Effector CD4-positive, alpha-beta T cell (primary cell): ENCODE results near the gene CTNNBL1.

ENCODE experiments used
- DNase-seq: peaks from one replicate; pipeline ENCODE4 v3.0.0-alpha.2; 2020

Gene CTNNBL1

GRCh38 chr20:37905671-37906613, 212.1 kb downstream of the CTNNBL1 start:
- no peak for DNase-seq

GRCh38 chr20:37907330-37907676, 213.5 kb downstream of the CTNNBL1 start:
- no peak for DNase-seq

- no peak for DNase-seq
These were observed 214.0 kb downstream of the CTNNBL1 start for GRCh38 chr20:37907677-37908401.

- DNase-seq, result no peak
These were observed 217.4 kb downstream of the CTNNBL1 start for GRCh38 chr20:37911261-37911660.

GRCh38 chr20:37911838-37912281, 218.0 kb downstream of the CTNNBL1 start:
- no peak for DNase-seq

- DNase-seq, result no peak
These were observed 219.0 kb downstream of the CTNNBL1 start for GRCh38 chr20:37912874-37913273.

- DNase-seq, result no peak
These were observed 219.9 kb downstream of the CTNNBL1 start for GRCh38 chr20:37913567-37914366.

GRCh38 chr20:37914367-37914671, 220.5 kb downstream of the CTNNBL1 start:
- no peak for DNase-seq

GRCh38 chr20:37914672-37915433, 221.0 kb downstream of the CTNNBL1 start:
- DNase-seq, result no peak

- DNase-seq, result no peak
These were observed 221.6 kb downstream of the CTNNBL1 start for GRCh38 chr20:37915434-37915787.

- DNase-seq, result no peak
These were observed 222.2 kb downstream of the CTNNBL1 start for GRCh38 chr20:37915800-37916570.

- DNase-seq, result no peak
These were observed 223.6 kb downstream of the CTNNBL1 start for GRCh38 chr20:37917461-37917860.

- DNase-seq, result no peak
These were observed 224.2 kb downstream of the CTNNBL1 start for GRCh38 chr20:37918035-37918434.

- no peak for DNase-seq
These were observed 225.7 kb downstream of the CTNNBL1 start for GRCh38 chr20:37919389-37920040.

GRCh38 chr20:37920270-37920669, 226.4 kb downstream of the CTNNBL1 start:
- DNase-seq, result no peak

- no peak for DNase-seq
These were observed 227.0 kb downstream of the CTNNBL1 start for GRCh38 chr20:37920679-37921322.

- DNase-seq, result no peak
These were observed 227.6 kb downstream of the CTNNBL1 start for GRCh38 chr20:37921341-37921929.
